Mononuclear cell (primary cell): Measurements from ENCODE around the gene HNF4A. TPM values are rescaled to one million over a fixed set of nuclear protein-coding genes. Genes with fewer than 3 reads are reported as not detected.
"Not testable (repeated sequence)": the region's sequence is repeated elsewhere in the genome, so short reads cannot be mapped to it uniquely, and the experiment has no call there.

Experiments used
- H3K27me3 ChIP-seq: 2 replicates; pipeline ENCODE4 v1.6.0; 2011; ENCODE audit warnings: low read length, control low read depth; ENCODE audit not compliant: insufficient read depth
- H3K4me1 ChIP-seq: 2 replicates; pipeline ENCODE4 v1.5.1; 2011; ENCODE audit warnings: mild to moderate bottlenecking, low read length, control low read depth; ENCODE audit not compliant: insufficient read depth
- H3K4me3 ChIP-seq: 2 replicates; pipeline ENCODE4 v1.5.1; 2011; ENCODE audit warnings: mild to moderate bottlenecking, low read length, moderate library complexity
- H3K9me3 ChIP-seq: 2 replicates; pipeline ENCODE4 v1.5.1; 2011; ENCODE audit warnings: low read depth, mild to moderate bottlenecking, control low read depth, low read length
- total RNA-seq: library from RNA; depleted of rRNA; stranded (reverse); fragments of >200 nt; gene quantifications from one replicate; pipeline ENCODE4 v1.2.3, GENCODE V29; 2012

The HNF4A gene
- total RNA-seq, 1 donor, result not detected

DNA sequence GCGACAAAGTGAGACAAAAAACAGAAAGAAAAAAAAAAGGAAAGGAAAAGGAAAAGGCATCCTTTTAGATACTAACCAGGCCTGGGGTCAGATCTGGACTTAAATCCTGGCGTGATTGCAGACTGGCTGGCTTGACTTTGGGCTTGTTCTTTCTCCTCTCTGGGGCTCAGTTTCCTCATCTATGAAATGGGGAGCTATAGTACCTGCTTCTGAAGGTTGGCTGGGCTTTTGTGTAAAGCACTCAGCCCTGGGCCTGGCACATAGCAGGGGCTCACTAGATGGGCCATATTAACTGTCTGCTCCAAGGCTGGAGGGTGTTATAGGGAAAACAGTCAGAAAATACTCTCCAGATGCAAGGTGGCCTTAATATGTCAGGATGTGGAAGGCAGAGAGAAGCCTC is 19.8 kb upstream of the HNF4A start:
- no peaks in the 10 kb centered on the region for H3K4me1 ChIP-seq
- H3K4me3 ChIP-seq, result no peak overlapping the region
- no peaks in the 10 kb centered on the region for H3K9me3 ChIP-seq
- no peaks in the 10 kb centered on the region for H3K27me3 ChIP-seq

- H3K27me3 ChIP-seq, result no peaks in the 10 kb centered on the region
- H3K4me3 ChIP-seq, result no peak overlapping the region
- H3K9me3 ChIP-seq, result no peaks in the 10 kb centered on the region
- no peaks in the 10 kb centered on the region for H3K4me1 ChIP-seq
Observed at GRCh38 chr20:44336086-44336485, 19.4 kb upstream of the HNF4A start.

DNA sequence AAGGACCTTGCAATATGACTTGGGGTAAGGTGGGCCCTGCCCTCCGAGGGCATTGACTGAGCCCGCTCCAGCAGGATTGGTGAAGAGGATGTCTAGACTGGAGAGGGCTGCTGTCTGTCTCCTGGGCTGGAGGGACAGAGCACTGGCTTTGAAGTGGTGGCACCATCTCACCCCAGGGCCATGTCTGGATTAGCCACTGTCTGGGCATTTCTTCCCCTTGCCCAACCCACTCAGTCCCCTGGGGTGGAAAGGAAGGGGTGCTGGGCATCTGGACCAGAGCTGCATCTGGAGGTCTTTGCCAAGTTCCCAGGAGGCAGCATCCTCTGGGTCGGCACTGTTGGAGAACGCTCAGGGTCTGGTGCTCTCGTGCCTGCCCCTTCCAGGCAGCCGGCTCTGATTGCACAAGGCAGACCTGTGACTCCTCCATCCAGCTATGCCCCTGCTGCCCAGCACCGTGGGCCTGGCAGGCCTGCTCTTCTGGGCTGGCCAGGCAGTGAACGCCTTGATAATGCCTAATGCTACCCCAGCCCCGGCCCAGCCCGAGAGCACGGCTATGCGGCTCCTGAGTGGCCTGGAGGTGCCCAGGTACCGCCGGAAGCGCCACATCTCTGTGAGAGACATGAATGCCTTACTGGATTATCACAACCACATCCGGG is 18.6 kb upstream of the HNF4A start, which contains the start of gene R3HDML:
TSS of gene R3HDML (plus strand) at position 319 of the 656 bp plus-strand sequence. CDS start at position 434, 115 bp downstream.
- no peaks in the 10 kb centered on the region for H3K27me3 ChIP-seq
- no peaks in the 10 kb centered on the region for H3K9me3 ChIP-seq
- H3K4me3 ChIP-seq, result no peak within 1 kb of the TSS
- no peaks in the 10 kb centered on the region for H3K4me1 ChIP-seq

DNA sequence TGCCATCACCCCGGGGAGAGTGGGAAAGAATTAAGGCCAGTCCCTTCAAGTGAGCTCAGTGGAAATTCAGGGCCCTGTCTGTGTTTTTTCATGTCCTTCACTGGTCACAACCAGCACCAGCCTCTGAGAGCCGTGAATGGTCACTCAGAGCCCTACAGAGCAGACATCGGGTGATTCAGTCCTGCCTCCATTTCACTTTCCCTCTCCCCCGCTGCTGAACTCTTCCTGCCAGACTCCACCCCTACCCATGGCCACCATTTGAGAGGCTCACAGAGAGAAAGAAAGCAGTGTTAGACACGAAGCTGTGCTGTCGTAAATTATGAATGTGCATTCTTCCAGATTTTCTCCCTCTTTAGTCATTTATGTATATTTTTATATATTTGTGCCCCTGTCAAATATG is 13.3 kb upstream of the HNF4A start:
- Histone ChIP-seq H3K4me3 (no peak overlapping the region), H3K27me3 (no peaks in the 10 kb centered on the region), H3K9me3 (no peaks in the 10 kb centered on the region), H3K4me1 (no peaks in the 10 kb centered on the region)

GRCh38 chr20:44343162-44343675 is 12.3 kb upstream of the HNF4A start:
- no peak overlapping the region for H3K4me3 ChIP-seq
- H3K4me1 ChIP-seq, result no peaks in the 10 kb centered on the region
- H3K27me3 ChIP-seq, result no peaks in the 10 kb centered on the region
- no peaks in the 10 kb centered on the region for H3K9me3 ChIP-seq

GRCh38 chr20:44344723-44345122 is 10.8 kb upstream of the HNF4A start:
- H3K4me1 ChIP-seq, result no peaks in the 10 kb centered on the region
- no peak overlapping the region for H3K4me3 ChIP-seq
- no peaks in the 10 kb centered on the region for H3K27me3 ChIP-seq
- H3K9me3 ChIP-seq, result no peaks in the 10 kb centered on the region

DNA sequence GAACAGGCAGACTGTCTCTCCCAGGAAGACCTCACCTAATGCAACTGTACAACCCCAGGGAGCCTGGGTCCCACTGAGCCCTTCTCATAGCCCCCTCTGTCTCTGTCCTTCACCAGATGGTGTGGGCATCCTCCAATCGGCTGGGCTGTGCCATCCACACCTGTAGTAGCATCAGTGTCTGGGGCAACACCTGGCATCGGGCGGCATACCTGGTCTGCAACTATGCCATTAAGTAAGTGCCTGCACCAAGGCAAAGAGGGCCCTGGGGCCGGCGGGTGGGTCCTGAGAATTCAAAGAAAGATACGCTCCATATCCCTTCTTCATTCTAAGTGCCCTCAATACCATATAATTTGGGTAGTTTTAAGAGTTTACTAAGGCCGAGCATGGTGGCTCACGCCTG is 10.4 kb upstream of the HNF4A start:
- Histone ChIP-seq H3K27me3 (no peaks in the 10 kb centered on the region), H3K4me3 (no peak overlapping the region), H3K4me1 (no peaks in the 10 kb centered on the region), H3K9me3 (no peaks in the 10 kb centered on the region)

GRCh38 chr20:44345941-44346340 is 9.6 kb upstream of the HNF4A start:
- not testable (repeated sequence) for H3K4me3 ChIP-seq, H3K27me3 ChIP-seq, H3K9me3 ChIP-seq, H3K4me1 ChIP-seq

DNA sequence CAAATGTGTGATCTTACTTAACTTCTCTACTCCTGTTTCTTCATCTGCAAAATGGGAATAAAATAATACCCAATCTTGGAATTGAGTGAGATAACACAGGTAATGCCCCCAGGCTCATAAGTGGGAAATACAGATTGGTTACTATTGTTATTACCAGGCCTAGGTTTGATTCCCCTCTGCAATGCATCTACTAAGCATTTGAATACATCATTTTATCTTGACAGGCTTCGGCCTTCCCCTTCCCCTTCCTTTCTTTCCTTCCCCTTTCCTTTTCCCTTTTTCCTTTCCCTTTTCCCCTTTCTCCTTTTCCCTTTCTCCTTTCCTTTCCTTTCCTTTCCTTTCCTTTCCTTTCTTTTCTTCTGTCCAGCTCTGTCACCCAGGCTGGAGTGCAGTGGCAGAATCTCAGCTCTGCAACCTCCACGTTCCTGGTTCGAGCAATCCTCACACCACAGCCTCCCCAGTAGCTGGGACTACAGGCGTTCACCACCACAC is 7.3 kb upstream of the HNF4A start:
- Histone ChIP-seq H3K9me3 (no peaks in the 10 kb centered on the region), H3K4me1 (no peaks in the 10 kb centered on the region), H3K27me3 (no peaks in the 10 kb centered on the region), H3K4me3 (no peak overlapping the region)

DNA sequence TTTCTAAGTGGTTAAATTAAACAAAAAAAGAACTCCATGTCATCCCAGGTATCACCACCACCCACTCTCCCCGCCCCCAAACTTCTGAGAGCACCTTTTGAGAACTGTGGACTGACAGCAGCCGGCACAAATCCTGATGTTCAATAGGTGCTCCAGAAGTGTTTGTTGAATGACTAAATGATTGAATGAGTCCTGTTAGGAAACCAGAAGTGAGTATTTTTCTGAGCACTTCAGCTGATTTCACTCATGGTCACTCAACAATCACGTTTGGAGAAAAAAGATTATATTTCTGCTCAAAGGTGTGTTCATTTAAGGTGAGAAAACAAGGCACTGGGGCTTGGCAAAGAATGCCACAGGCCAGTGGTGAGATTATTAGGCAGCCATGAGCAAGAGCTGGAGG is 6.2 kb upstream of the HNF4A start:
- Histone ChIP-seq H3K9me3 (no peaks in the 10 kb centered on the region), H3K4me1 (no peaks in the 10 kb centered on the region), H3K4me3 (no peak overlapping the region), H3K27me3 (no peaks in the 10 kb centered on the region)

- Histone ChIP-seq H3K4me1 (no peaks in the 10 kb centered on the region), H3K27me3 (no peaks in the 10 kb centered on the region), H3K9me3 (no peaks in the 10 kb centered on the region), H3K4me3 (no peak overlapping the region)
Observed at GRCh38 chr20:44350567-44350966, 4.9 kb upstream of the HNF4A start.

GRCh38 chr20:44354979-44355497 is 461 bp upstream of the HNF4A start:
- Histone ChIP-seq H3K4me3 (no peak overlapping the region), H3K27me3 (no peaks in the 10 kb centered on the region), H3K9me3 (no peaks in the 10 kb centered on the region), H3K4me1 (no peaks in the 10 kb centered on the region)

GRCh38 chr20:44356353-44356723 is 839 bp downstream of the HNF4A start:
- Histone ChIP-seq H3K4me1 (no peaks in the 10 kb centered on the region), H3K4me3 (no peak overlapping the region), H3K27me3 (no peaks in the 10 kb centered on the region), H3K9me3 (no peaks in the 10 kb centered on the region)

- no peak overlapping the region for H3K4me3 ChIP-seq
- H3K4me1 ChIP-seq, result no peaks in the 10 kb centered on the region
- no peaks in the 10 kb centered on the region for H3K27me3 ChIP-seq
- H3K9me3 ChIP-seq, result no peaks in the 10 kb centered on the region
Observed at GRCh38 chr20:44357020-44357419, 1.5 kb downstream of the HNF4A start.

DNA sequence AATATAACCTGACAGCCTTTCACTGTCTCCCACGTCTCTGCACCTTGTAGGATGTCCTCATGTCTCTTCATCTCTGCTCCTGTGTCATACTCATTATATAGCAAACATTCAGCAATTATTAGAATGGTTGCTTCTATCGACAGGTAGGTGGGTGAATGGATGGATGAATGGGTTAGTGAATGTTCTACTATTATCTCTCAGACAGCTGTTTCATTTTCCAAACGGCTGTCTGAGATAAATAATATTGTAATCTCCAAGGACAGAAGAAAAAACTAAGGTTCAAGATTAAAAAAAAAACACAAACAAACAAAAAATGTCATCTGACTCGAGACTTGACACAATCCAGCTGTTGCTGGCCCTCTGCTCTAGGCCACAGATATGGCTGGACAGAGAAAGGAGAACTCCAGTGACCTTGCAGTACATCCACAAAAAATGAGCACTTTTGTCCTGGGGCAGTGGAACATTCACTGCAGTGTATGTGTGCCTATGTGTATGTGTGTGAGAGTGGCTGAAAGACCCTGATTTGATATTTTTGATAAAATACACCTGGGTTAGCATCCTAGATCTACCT is 2.1 kb downstream of the HNF4A start:
- Histone ChIP-seq H3K9me3 (no peaks in the 10 kb centered on the region), H3K4me1 (no peaks in the 10 kb centered on the region), H3K4me3 (no peak overlapping the region), H3K27me3 (no peaks in the 10 kb centered on the region)

GRCh38 chr20:44358776-44359175 is 3.3 kb downstream of the HNF4A start:
- Histone ChIP-seq H3K4me3 (no peak overlapping the region), H3K4me1 (no peaks in the 10 kb centered on the region), H3K27me3 (no peaks in the 10 kb centered on the region), H3K9me3 (no peaks in the 10 kb centered on the region)
